Measurements from ENCODE around the gene LSM5. TPM values are rescaled to one million over a fixed set of nuclear protein-coding genes. Genes with fewer than 3 reads are reported as not detected.

LSM5 gene
- total and polyA plus RNA-seq, 2 donors (not counting 1 experiment from before 2014, with no cell fraction given): 23.0 to 45.8 TPM

DNA sequence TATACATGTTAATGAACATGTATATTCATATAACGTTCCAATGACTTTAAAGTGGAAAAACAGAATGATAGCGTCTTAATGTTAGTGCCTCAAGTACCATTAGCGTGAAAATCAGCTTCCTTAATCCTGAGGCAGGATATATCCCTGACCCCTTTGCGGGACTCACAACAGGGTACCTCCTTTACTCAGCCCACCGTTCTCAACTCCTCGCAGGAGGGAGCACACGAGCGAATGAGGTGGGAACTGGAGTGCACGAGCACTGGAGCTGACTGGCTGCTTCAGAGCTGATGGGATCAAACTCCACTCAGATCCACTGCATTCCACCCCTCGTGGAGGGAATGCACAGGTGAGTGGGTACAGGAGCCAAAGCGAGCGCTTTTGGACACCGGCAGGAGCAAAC, 41.2 kb upstream of the LSM5 start:
- Histone ChIP-seq H3K4me2 (ENCODE audit: extremely low read depth, insufficient read depth, low read length) (no peak overlapping the region), H3K9ac (ENCODE audit: insufficient read depth, low read length) (no peak overlapping the region), H2AFZ (ENCODE audit: low read length) (no peak overlapping the region), H4K20me1 (ENCODE audit: control insufficient read depth, extremely low read depth, insufficient read depth, low read length) (peaks cover 2% of the 10 kb centered on the region), H3K27ac (ENCODE audit: insufficient read depth, low read length) (no peak overlapping the region), H3K36me3 (ENCODE audit: control insufficient read depth, insufficient read depth, low read length) (no peaks in the 10 kb centered on the region), H3K79me2 (ENCODE audit: control insufficient read depth, insufficient read depth, low read length) (peaks cover 13% of the 10 kb centered on the region), H3K4me1 (ENCODE audit: control insufficient read depth, extremely low read depth, insufficient read depth, low read length) (no peaks in the 10 kb centered on the region), H3K27me3 (ENCODE audit: control insufficient read depth, insufficient read depth, low read length) (no peaks in the 10 kb centered on the region), H3K9me3 (ENCODE audit: control insufficient read depth, insufficient read depth, low read depth, low read length) (no peaks in the 10 kb centered on the region), H3K4me3 (replicated peaks in 1 of 4; ENCODE audit: control extremely low read depth in 1 of 4, insufficient read depth in 1 of 4, low read depth in 3 of 4, low read length in 4 of 4) (no peak overlapping the region)
- no peak for DNase-seq (ENCODE audit: low read depth in 2 of 2)
- TF ChIP-seq EZH2 (IDR thresholded peaks at IDR 0.05; ENCODE audit: low read length, missing control alignments) (no peak), CTCF (conservative IDR thresholded peaks at IDR 0.05 in 1 of 2, IDR thresholded peaks at IDR 0.05 in 1 of 2; ENCODE audit: low read depth in 1 of 2, low read length in 2 of 2) (no peak)

DNA sequence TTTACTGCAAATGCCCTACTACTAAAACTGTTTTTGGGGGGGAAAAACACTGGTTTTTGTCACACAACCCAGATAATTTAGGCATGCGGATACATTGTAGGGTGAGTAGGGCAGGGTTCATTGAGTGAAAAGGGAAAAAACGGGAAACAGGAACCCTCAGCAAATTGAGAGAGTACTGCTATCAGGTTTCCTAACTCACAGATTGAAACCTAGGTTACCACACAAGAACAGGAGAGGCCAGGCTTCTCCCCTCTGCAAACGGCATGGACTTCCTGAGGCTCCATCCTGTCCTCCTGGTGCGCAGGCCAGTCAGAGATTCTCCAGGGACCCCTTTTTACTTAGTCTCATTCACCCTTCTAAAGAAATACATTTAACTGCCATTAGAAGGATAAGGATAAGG, 35.7 kb upstream of the LSM5 start:
- Histone ChIP-seq H3K4me1 (ENCODE audit: control insufficient read depth, extremely low read depth, insufficient read depth, low read length) (no peaks in the 10 kb centered on the region), H3K4me3 (replicated peaks in 1 of 4; ENCODE audit: control extremely low read depth in 1 of 4, insufficient read depth in 1 of 4, low read depth in 3 of 4, low read length in 4 of 4) (no peak overlapping the region), H3K27ac (ENCODE audit: insufficient read depth, low read length) (no peak overlapping the region), H3K27me3 (ENCODE audit: control insufficient read depth, insufficient read depth, low read length) (no peaks in the 10 kb centered on the region), H3K36me3 (ENCODE audit: control insufficient read depth, insufficient read depth, low read length) (no peaks in the 10 kb centered on the region), H3K9me3 (ENCODE audit: control insufficient read depth, insufficient read depth, low read depth, low read length) (no peaks in the 10 kb centered on the region), H3K4me2 (ENCODE audit: extremely low read depth, insufficient read depth, low read length) (no peak overlapping the region), H3K79me2 (ENCODE audit: control insufficient read depth, insufficient read depth, low read length) (peaks cover 8% of the 10 kb centered on the region), H2AFZ (ENCODE audit: low read length) (no peak overlapping the region), H3K9ac (ENCODE audit: insufficient read depth, low read length) (no peak overlapping the region), H4K20me1 (ENCODE audit: control insufficient read depth, extremely low read depth, insufficient read depth, low read length) (peaks cover 2% of the 10 kb centered on the region)
- DNase-seq (ENCODE audit: low read depth in 2 of 2): no peak
- TF ChIP-seq EZH2 (IDR thresholded peaks at IDR 0.05; ENCODE audit: low read length, missing control alignments) (no peak), CTCF (conservative IDR thresholded peaks at IDR 0.05 in 1 of 2, IDR thresholded peaks at IDR 0.05 in 1 of 2; ENCODE audit: low read depth in 1 of 2, low read length in 2 of 2) (no peak)

DNA sequence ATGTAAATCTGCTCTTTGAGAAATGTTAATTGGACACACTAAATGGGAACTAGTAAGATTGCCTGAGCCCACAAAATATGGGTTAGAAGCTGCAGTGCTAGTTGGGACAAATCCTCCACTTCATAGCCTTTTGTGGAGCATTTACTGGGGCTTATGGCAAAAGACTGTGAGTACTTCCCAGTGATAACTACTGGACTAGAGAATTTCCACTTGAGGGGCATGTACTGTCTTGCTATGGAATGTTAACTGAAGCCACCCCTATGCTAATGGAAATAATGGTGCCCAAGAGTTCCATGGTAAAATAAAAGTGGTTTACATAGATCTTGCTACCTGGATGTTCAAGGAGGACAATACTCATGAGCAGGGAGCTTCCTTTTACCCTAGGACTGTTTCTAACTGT, 34.5 kb upstream of the LSM5 start:
- peaks cover under 1% of the 10 kb centered on the region for H4K20me1 ChIP-seq (ENCODE audit: control insufficient read depth, extremely low read depth, insufficient read depth, low read length)

More for the DNA sequence above, 34.5 kb upstream of the LSM5 start:
- Histone ChIP-seq H3K4me1 (ENCODE audit: control insufficient read depth, extremely low read depth, insufficient read depth, low read length) (no peaks in the 10 kb centered on the region), H3K9ac (ENCODE audit: insufficient read depth, low read length) (no peak overlapping the region), H3K27ac (ENCODE audit: insufficient read depth, low read length) (no peak overlapping the region), H3K27me3 (ENCODE audit: control insufficient read depth, insufficient read depth, low read length) (no peaks in the 10 kb centered on the region), H3K36me3 (ENCODE audit: control insufficient read depth, insufficient read depth, low read length) (no peaks in the 10 kb centered on the region), H3K4me2 (ENCODE audit: extremely low read depth, insufficient read depth, low read length) (no peak overlapping the region), H3K4me3 (replicated peaks in 1 of 4; ENCODE audit: control extremely low read depth in 1 of 4, insufficient read depth in 1 of 4, low read depth in 3 of 4, low read length in 4 of 4) (no peak overlapping the region), H3K9me3 (ENCODE audit: control insufficient read depth, insufficient read depth, low read depth, low read length) (no peaks in the 10 kb centered on the region), H3K79me2 (ENCODE audit: control insufficient read depth, insufficient read depth, low read length) (peaks cover 18% of the 10 kb centered on the region), H2AFZ (ENCODE audit: low read length) (no peak overlapping the region)
- TF ChIP-seq CTCF (conservative IDR thresholded peaks at IDR 0.05 in 1 of 2, IDR thresholded peaks at IDR 0.05 in 1 of 2; ENCODE audit: low read depth in 1 of 2, low read length in 2 of 2) (no peak), EZH2 (IDR thresholded peaks at IDR 0.05; ENCODE audit: low read length, missing control alignments) (no peak)
- no peak for DNase-seq (ENCODE audit: low read depth in 2 of 2)

Data from fibroblast of lung (primary cell).